Astrocyte (in vitro differentiated cells and primary cell): Measurements from ENCODE around the gene FHAD1. TPM values are rescaled to one million over a fixed set of nuclear protein-coding genes. Genes with fewer than 3 reads are reported as not detected.

Experiments
- DNase-seq: peaks from one replicate; pipeline ENCODE4 v3.0.0-alpha.2; 2010; ENCODE audit warnings: low read depth
- FAIRE-seq: peaks from 2 replicates; lab custom pipeline; 2011; peaks lifted over from hg19 to GRCh38; lab: Jason Lieb, UNC
- H2AFZ ChIP-seq: 2 replicates; pipeline ENCODE4 v1.6.0; 2012; ENCODE audit warnings: low read depth, low read length, inconsistent platforms
- H3K27ac ChIP-seq: 2 replicates; pipeline ENCODE4 v1.5.1; 2011; ENCODE audit warnings: low read depth, low read length, inconsistent platforms
- H3K27me3 ChIP-seq: 2 replicates; pipeline ENCODE4 v1.6.0; 2011; ENCODE audit warnings: low read length, inconsistent platforms; ENCODE audit not compliant: insufficient read depth
- H3K36me3 ChIP-seq: 2 replicates; pipeline ENCODE4 v1.5.1; 2011; ENCODE audit warnings: low read length, inconsistent platforms; ENCODE audit not compliant: insufficient read depth
- H3K4me1 ChIP-seq: 2 replicates; pipeline ENCODE4 v1.5.1; 2011; ENCODE audit warnings: low read length, inconsistent platforms; ENCODE audit not compliant: insufficient read depth
- H3K4me2 ChIP-seq: 2 replicates; pipeline ENCODE4 v1.6.0; 2012; ENCODE audit warnings: low read length, inconsistent platforms
- H3K4me3 ChIP-seq: 2 replicates; pipeline ENCODE4 v1.5.1; 2011; ENCODE audit warnings: low read depth, mild to moderate bottlenecking, low read length, inconsistent platforms; ENCODE audit not compliant: insufficient read depth
- H3K79me2 ChIP-seq: 2 replicates; pipeline ENCODE4 v1.6.0; 2012; ENCODE audit warnings: mild to moderate bottlenecking, low read length, inconsistent platforms; ENCODE audit not compliant: insufficient read depth
- H3K9ac ChIP-seq: 2 replicates; pipeline ENCODE4 v1.6.0; 2012; ENCODE audit warnings: mild to moderate bottlenecking, low read length, inconsistent platforms
- H3K9me3 ChIP-seq: 2 replicates; pipeline ENCODE4 v1.5.1; 2012; ENCODE audit warnings: low read depth, mild to moderate bottlenecking, low read length, inconsistent platforms; ENCODE audit not compliant: insufficient read depth
- H4K20me1 ChIP-seq: 2 replicates; pipeline ENCODE4 v1.6.0; 2012; ENCODE audit warnings: low read length, inconsistent platforms; ENCODE audit not compliant: insufficient read depth
- H3K27ac Mint-ChIP-seq: one replicate; pipeline ENCODE4 v1.8.0; 2021; ENCODE audit warnings: mild to moderate bottlenecking, mixed read lengths; ENCODE audit not compliant: unreplicated experiment
- H3K27me3 Mint-ChIP-seq: one replicate; pipeline ENCODE4 v1.8.0; 2021; ENCODE audit warnings: low read depth, mixed read lengths; ENCODE audit not compliant: unreplicated experiment
- H3K36me3 Mint-ChIP-seq: one replicate; pipeline ENCODE4 v1.8.0; 2021; ENCODE audit warnings: low read depth, mixed read lengths; ENCODE audit not compliant: unreplicated experiment
- H3K4me1 Mint-ChIP-seq: one replicate; pipeline ENCODE4 v1.8.0; 2021; ENCODE audit warnings: low read depth, mixed read lengths; ENCODE audit not compliant: unreplicated experiment
- H3K4me3 Mint-ChIP-seq: one replicate; pipeline ENCODE4 v1.8.0; 2021; ENCODE audit warnings: mild to moderate bottlenecking, moderate library complexity, mixed read lengths; ENCODE audit not compliant: unreplicated experiment
- H3K9me3 Mint-ChIP-seq: one replicate; pipeline ENCODE4 v1.8.0; 2021; ENCODE audit warnings: mild to moderate bottlenecking, mixed read lengths; ENCODE audit not compliant: unreplicated experiment
- EZH2 ChIP-seq: IDR thresholded peaks from 2 replicates; pipeline ENCODE4 v1.6.1; 2012; ENCODE audit warnings: mild to moderate bottlenecking, low read length, inconsistent platforms; ENCODE audit not compliant: insufficient read depth
- total RNA-seq: library from RNA; stranded (reverse); gene quantifications from 2 replicates; pipeline ENCODE4 v1.2.1, GENCODE V29; 2021
- TF ChIP-seq, protein P1 (sequence below): IDR thresholded peaks from 2 replicates; pipeline ENCODE4 v1.5.1; 2011; ENCODE audit warnings: low read depth, mild to moderate bottlenecking, inconsistent platforms, low read length, moderate library complexity; ENCODE audit not compliant: insufficient read depth

The FHAD1 gene
- total RNA-seq, 1 donor from 2014 or later = 0.25 TPM

DNA sequence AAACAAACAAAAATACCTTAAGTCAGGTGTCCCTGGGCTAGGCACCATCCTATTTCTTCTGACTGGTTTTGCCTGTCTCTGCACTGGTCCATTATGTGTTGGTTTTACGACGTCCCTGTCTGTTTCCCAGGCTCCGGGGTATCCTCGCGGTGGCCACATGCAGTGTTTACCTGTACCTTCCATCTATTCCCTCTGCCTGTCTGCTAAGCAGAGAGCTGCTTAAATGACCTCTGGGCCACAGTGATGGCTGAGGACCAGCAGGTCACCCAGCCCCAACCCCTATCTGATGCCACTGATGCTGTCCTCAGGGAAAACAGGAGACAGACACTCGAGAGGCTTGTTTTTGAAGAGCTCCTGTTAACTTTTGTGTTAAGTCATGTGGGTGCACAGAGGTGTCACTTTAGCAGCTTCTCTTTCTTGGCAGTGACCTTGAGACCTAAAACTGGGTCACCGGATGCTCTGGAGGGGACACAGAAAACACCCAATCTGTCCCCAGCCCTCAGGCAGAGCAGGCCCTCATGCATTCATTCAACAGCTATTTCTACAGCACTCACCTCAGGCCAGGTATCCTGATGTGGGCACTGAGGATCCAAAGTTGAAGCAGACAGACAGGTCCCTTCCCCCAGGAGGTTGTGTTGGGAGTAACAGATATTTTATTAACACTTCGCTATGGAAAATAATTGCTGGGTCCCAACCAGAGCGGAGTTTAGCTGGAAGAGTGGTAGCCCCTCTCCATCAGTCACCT lies 158.3 kb downstream of the FHAD1 start:
- Histone ChIP-seq H4K20me1 (no peaks in the 10 kb centered on the region), H3K9ac (no peak overlapping the region), H2AFZ (no peak overlapping the region), H3K27me3 (no peaks in the 10 kb centered on the region), H3K79me2 (peaks cover 1% of the 10 kb centered on the region), H3K4me3 (no peak overlapping the region), H3K4me1 (peaks cover 22% of the 10 kb centered on the region), H3K27ac (no peak overlapping the region), H3K36me3 (no peaks in the 10 kb centered on the region), H3K4me2 (no peak overlapping the region), H3K9me3 (no peaks in the 10 kb centered on the region)
- peaks cover 4% of the 10 kb centered on the region for H3K9me3 Mint-ChIP-seq
- peaks cover 8% of the 10 kb centered on the region for H3K4me1 Mint-ChIP-seq
- no peak for FAIRE-seq
- DNase-seq = no peak
- H3K36me3 Mint-ChIP-seq = no peaks in the 10 kb centered on the region
- H3K4me3 Mint-ChIP-seq = no peak overlapping the region
- no peak overlapping the region for H3K27ac Mint-ChIP-seq
- TF ChIP-seq EZH2 = no peak
- TF ChIP-seq, protein P1, sequence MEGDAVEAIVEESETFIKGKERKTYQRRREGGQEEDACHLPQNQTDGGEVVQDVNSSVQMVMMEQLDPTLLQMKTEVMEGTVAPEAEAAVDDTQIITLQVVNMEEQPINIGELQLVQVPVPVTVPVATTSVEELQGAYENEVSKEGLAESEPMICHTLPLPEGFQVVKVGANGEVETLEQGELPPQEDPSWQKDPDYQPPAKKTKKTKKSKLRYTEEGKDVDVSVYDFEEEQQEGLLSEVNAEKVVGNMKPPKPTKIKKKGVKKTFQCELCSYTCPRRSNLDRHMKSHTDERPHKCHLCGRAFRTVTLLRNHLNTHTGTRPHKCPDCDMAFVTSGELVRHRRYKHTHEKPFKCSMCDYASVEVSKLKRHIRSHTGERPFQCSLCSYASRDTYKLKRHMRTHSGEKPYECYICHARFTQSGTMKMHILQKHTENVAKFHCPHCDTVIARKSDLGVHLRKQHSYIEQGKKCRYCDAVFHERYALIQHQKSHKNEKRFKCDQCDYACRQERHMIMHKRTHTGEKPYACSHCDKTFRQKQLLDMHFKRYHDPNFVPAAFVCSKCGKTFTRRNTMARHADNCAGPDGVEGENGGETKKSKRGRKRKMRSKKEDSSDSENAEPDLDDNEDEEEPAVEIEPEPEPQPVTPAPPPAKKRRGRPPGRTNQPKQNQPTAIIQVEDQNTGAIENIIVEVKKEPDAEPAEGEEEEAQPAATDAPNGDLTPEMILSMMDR = no peak
- H3K27me3 Mint-ChIP-seq = peaks cover 24% of the 10 kb centered on the region

DNA sequence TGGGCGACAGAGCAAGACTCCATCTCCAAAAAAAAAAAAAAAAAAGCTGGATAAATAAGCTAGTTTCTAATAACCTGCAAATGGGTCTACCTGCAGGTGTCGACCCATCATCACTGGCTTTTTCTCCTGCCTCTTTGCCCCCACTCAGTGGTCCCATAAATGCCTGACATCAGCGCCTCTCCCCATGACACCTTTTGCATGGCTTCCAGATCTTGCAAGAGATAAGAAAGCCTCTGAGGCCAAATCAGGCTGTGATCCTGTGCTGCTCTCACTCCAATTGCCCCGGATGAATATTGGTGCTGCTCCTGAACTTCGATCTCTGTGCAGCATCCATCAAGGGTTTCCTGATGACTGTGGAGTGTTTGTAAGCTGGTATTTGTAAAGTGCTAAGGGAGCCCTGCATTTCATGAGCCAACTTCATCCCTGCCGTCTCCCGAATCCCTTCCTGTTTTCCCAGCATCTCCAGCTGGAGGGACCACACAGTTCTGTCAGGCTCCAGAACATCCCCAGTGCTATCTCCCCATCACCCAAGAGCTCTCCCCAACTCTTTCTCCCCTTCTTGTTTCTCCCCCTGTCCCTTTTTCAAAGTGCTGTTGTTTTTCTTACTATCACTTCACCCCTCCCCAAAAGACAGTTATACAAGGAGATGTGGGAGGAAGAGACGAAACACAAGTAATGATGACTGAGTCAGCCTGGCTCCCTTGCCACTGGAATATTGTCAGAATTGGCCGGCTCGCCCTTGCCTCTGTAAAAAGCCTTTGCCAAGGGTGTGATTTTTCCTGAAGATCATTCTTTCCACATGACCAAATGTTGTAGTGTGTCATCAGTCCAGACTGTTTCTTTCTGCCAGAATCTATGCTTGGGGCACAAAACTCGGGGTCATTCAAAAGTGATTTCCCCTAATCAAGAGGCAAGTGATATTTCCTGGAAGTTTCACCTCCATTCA lies 159.9 kb downstream of the FHAD1 start:
- H3K27me3 Mint-ChIP-seq = peaks cover 17% of the 10 kb centered on the region

More for the DNA sequence above, 159.9 kb downstream of the FHAD1 start:
- no peaks in the 10 kb centered on the region for H3K36me3 ChIP-seq
- H3K9ac ChIP-seq = peak overlapping the region; percentile 26
- peaks cover 15% of the 10 kb centered on the region for H4K20me1 ChIP-seq
- H2AFZ ChIP-seq = no peak overlapping the region
- H3K27ac Mint-ChIP-seq = peak overlapping the region; percentile 41
- no peaks in the 10 kb centered on the region for H3K36me3 Mint-ChIP-seq
- peaks cover 17% of the 10 kb centered on the region for H3K79me2 ChIP-seq
- FAIRE-seq (no peak), DNase-seq (peak; percentile 87)
- H3K9me3 ChIP-seq = no peaks in the 10 kb centered on the region
- H3K4me2 ChIP-seq = peak overlapping the region; percentile 55
- TF ChIP-seq EZH2 = no peak
- TF ChIP-seq, protein P1 = no peak
- no peak overlapping the region for H3K4me3 ChIP-seq
- H3K4me1 Mint-ChIP-seq = peaks cover 9% of the 10 kb centered on the region
- peak overlapping the region; percentile 3 for H3K27ac ChIP-seq
- H3K4me1 ChIP-seq = peaks cover 28% of the 10 kb centered on the region
- H3K9me3 Mint-ChIP-seq = no peaks in the 10 kb centered on the region
- no peaks in the 10 kb centered on the region for H3K27me3 ChIP-seq
- no peak overlapping the region for H3K4me3 Mint-ChIP-seq
